ENCODE measurements around the gene NOP53. TPM values are rescaled to one million over a fixed set of nuclear protein-coding genes. Genes with fewer than 3 reads are reported as not detected.

Gene NOP53
- total and polyA plus RNA-seq, 2 donors (not counting 3 experiments of a cell fraction or from before 2014, with no cell fraction given) = 119 to 150 TPM

DNA sequence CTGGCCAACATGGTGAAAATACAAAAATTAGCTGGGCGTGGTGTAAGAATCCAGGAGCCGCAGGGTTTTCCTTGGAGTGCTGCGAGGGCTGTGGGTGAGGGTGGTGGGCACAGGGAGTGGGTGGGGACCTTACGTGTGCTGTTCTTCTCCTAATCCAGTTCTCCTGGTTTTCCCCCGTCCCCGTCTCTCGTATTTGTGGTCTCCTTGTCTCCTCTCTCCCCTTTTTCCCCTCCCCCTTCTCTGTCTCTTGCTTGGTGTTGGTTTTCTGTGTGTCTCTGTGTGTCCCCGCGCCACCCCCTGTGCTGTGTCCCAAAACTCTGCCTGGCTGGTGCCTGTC is 34.8 kb downstream of the NOP53 start:
- dilution Hi-C loops (cut with MboI; ENCODE audit: extremely low pct_ligation_motif_present, low sequenced_read_pairs) = no loop called here

More for the DNA sequence above, 34.8 kb downstream of the NOP53 start:
- Histone ChIP-seq H3K27ac (ENCODE audit: insufficient read depth, low read depth, low read length) (no peak overlapping the region), H3K9me3 (replicated peaks; ENCODE audit: control insufficient read depth, insufficient read depth, low read length) (no peaks in the 10 kb centered on the region), H3K4me1 (ENCODE audit: control insufficient read depth, extremely low read depth, insufficient read depth, low read length) (peaks cover 14% of the 10 kb centered on the region), H3K4me3 (replicated peaks in 1 of 3; ENCODE audit: insufficient read depth in 1 of 3, low read depth in 1 of 3, low read length in 3 of 3) (no peak overlapping the region), H3K27me3 (ENCODE audit: control insufficient read depth in 2 of 2, insufficient read depth in 2 of 2, low read length in 2 of 2) (no peaks in the 10 kb centered on the region), H2AFZ (ENCODE audit: low read depth, low read length) (no peak overlapping the region), H3K4me2 (ENCODE audit: insufficient read depth, low read length) (no peak overlapping the region), H4K20me1 (replicated peaks; ENCODE audit: control insufficient read depth, extremely low read depth, insufficient read depth, low read length) (no peaks in the 10 kb centered on the region), H3K36me3 (ENCODE audit: control insufficient read depth in 2 of 2, extremely low read depth in 1 of 2, insufficient read depth in 2 of 2, low read length in 2 of 2) (peaks cover 3 to 21% of the 10 kb centered on the region in 2 experiments), H3K9me1 (replicated peaks; ENCODE audit: control insufficient read depth, extremely low read depth, insufficient read depth, low read length) (no peaks in the 10 kb centered on the region), H3K79me2 (ENCODE audit: control insufficient read depth, insufficient read depth, low read length) (peaks cover 30% of the 10 kb centered on the region), H3K9ac (replicated peaks; ENCODE audit: extremely low read depth, insufficient read depth, low read length) (no peak overlapping the region)
- no peak for TF ChIP-seq GATA2 (IDR thresholded peaks at IDR 0.05; ENCODE audit: insufficient read depth, insufficient read length, low read depth, low read length)
- no peak for TF ChIP-seq FOS (IDR thresholded peaks at IDR 0.05; ENCODE audit: borderline replicate concordance, insufficient read depth, low read length)
- no peak for TF ChIP-seq POLR2A (IDR thresholded peaks at IDR 0.05; ENCODE audit: low read depth, low read length)
- TF ChIP-seq, protein P1, sequence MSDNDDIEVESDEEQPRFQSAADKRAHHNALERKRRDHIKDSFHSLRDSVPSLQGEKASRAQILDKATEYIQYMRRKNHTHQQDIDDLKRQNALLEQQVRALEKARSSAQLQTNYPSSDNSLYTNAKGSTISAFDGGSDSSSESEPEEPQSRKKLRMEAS (IDR thresholded peaks at IDR 0.05; ENCODE audit: insufficient read depth, insufficient read length) = no peak
- TF ChIP-seq POLR2AphosphoS5 (IDR thresholded peaks at IDR 0.05; ENCODE audit: insufficient read depth, low read depth, low read length) = no peak
- TF ChIP-seq EZH2 (IDR thresholded peaks at IDR 0.05; ENCODE audit: borderline replicate concordance, low read depth, low read length, severe bottlenecking) = no peak
- TF ChIP-seq, protein P2, sequence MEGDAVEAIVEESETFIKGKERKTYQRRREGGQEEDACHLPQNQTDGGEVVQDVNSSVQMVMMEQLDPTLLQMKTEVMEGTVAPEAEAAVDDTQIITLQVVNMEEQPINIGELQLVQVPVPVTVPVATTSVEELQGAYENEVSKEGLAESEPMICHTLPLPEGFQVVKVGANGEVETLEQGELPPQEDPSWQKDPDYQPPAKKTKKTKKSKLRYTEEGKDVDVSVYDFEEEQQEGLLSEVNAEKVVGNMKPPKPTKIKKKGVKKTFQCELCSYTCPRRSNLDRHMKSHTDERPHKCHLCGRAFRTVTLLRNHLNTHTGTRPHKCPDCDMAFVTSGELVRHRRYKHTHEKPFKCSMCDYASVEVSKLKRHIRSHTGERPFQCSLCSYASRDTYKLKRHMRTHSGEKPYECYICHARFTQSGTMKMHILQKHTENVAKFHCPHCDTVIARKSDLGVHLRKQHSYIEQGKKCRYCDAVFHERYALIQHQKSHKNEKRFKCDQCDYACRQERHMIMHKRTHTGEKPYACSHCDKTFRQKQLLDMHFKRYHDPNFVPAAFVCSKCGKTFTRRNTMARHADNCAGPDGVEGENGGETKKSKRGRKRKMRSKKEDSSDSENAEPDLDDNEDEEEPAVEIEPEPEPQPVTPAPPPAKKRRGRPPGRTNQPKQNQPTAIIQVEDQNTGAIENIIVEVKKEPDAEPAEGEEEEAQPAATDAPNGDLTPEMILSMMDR (IDR thresholded peaks at IDR 0.05; ENCODE audit: extremely low read depth in 1 of 2, insufficient read depth in 1 of 2, low read depth in 1 of 2, low read length in 2 of 2) = no peak
- TF ChIP-seq MYC (IDR thresholded peaks at IDR 0.05; ENCODE audit: low read depth, low read length) = no peak
- TF ChIP-seq JUN (IDR thresholded peaks at IDR 0.05; ENCODE audit: borderline replicate concordance, insufficient read depth, insufficient read length, low read depth) = no peak
- no peak for FAIRE-seq
- POLR2A ChIA-PET = no interaction called here
- no peak for DNase-seq (ENCODE audit: low read depth, low spot score)
- no TSS peak for BruUV-seq (replicated peaks)
- CTCF ChIA-PET = interaction anchor here (1.1 to 1.4 kb wide), 3 partner anchors 9 to 68 kb away, joined by 5 to 7 read pairs (median 5); partner anchors contain the start of gene EHD2
- intact Hi-C loops (cut with micrococcal nuclease) = no loop called here

Data from endothelial cell of umbilical vein (primary cell).